ENCODE measurements around the gene ZFYVE9. TPM values are rescaled to one million over a fixed set of nuclear protein-coding genes. Genes with fewer than 3 reads are reported as not detected.
"Not testable (repeated sequence)": the region's sequence is repeated elsewhere in the genome, so short reads cannot be mapped to it uniquely, and the experiment has no call there.

The ZFYVE9 gene
- total and polyA plus RNA-seq, 2 of the 4 experiments (the other 2 are of a cell fraction): 8.3 to 28.7 TPM

DNA sequence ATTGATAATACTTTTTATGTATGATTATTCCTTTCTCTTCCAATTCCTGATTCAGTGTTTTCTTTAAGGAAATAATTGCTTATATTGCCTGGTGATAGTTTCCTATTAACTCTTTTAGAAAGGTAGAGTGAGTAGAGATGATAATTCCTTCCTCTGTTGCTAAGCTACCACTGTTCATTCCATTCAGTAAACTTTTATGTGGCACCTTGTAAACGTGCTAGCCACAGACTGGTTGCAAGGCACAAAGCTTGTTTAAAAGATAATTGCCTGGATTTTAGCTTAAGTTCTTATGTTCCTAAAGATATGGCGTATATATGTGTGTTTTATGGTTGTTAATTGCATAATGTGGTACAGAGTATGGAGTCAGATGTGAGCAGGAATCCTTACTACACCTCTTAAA lies 3.2 kb downstream of the ZFYVE9 start:
- no CpG with 5 or more reads among the region's 2 CpGs for WGBS, 2 experiments (ENCODE audit: extremely low coverage in 2 of 2, insufficient read length in 1 of 2)
- no peak overlapping the region for H3K9ac ChIP-seq (ENCODE audit: low read depth, low read length)
- no peaks in the 10 kb centered on the region for H3K27me3 ChIP-seq (ENCODE audit: control insufficient read depth, insufficient read depth, low read length)
- H3K14ac ChIP-seq (replicated peaks; ENCODE audit: low read depth, low read length): no peak overlapping the region
- H3K4me1 ChIP-seq (ENCODE audit: control insufficient read depth, insufficient read depth, low read length): peaks cover 2% of the 10 kb centered on the region
- DNase-seq (no peak), ATAC-seq (ENCODE audit: low read depth) (no peak)
- H2AK9ac ChIP-seq (replicated peaks; ENCODE audit: low read depth, low read length, poor library complexity): no peak overlapping the region
- H2AK5ac ChIP-seq (ENCODE audit: low read depth, low read length): no peak overlapping the region
- no peak overlapping the region for H4K8ac ChIP-seq (ENCODE audit: low read depth in 2 of 2, low read length in 2 of 2)
- H3K23ac ChIP-seq (ENCODE audit: low read depth, low read length): no peak overlapping the region
- intact Hi-C loops (cut with micrococcal nuclease): no loop called here
- no peak overlapping the region for H2BK15ac ChIP-seq (ENCODE audit: low read depth, low read length)
- H4K20me1 ChIP-seq (ENCODE audit: insufficient read depth, low read length): peaks cover 9% of the 10 kb centered on the region
- ChIA-PET POLR2A (ENCODE audit: unreplicated experiment) (no interaction called here), CTCF (no interaction called here)
- no peak overlapping the region for H3K27ac ChIP-seq (ENCODE audit: insufficient read depth, low read length)
- H2AFZ ChIP-seq (replicated peaks; ENCODE audit: low read length, poor library complexity): no peak overlapping the region
- no peak overlapping the region for H3K4me2 ChIP-seq (ENCODE audit: low read depth, low read length)
- no TSS peak for BruUV-seq (replicated peaks)
- in situ Hi-C loops (cut with MboI; ENCODE audit: low sequenced_read_pairs): no loop called here
- H3K56ac ChIP-seq (ENCODE audit: extremely low read depth, insufficient read depth, low read length): no peak overlapping the region
- no peaks in the 10 kb centered on the region for H3K9me3 ChIP-seq (ENCODE audit: control insufficient read depth, insufficient read depth, low read length)
- H3K18ac ChIP-seq (ENCODE audit: low read depth, low read length): no peak overlapping the region
- H2BK5ac ChIP-seq (ENCODE audit: low read depth, low read length, poor library complexity, severe bottlenecking): no peak overlapping the region
- peaks cover 17 to 41% of the 10 kb centered on the region in 2 experiments for H3K79me1 ChIP-seq (ENCODE audit: low read depth in 1 of 2, low read length in 2 of 2)
- no peaks in the 10 kb centered on the region for H3K36me3 ChIP-seq (ENCODE audit: control insufficient read depth, insufficient read depth, low read length)
- H3K4me3 ChIP-seq (ENCODE audit: insufficient read depth, low read depth, low read length): no peak overlapping the region
- 0 out of 2 replicates have a peak, but pooled peaks cover 2% of the 10 kb centered on the region for H3K9me1 ChIP-seq (ENCODE audit: insufficient read depth, low read length)
- TF ChIP-seq NFE2L2 (IDR thresholded peaks at IDR 0.05; ENCODE audit: low read depth, low read length) (no peak), MAZ (IDR thresholded peaks at IDR 0.05; ENCODE audit: borderline replicate concordance, low read depth, low read length) (no peak), POLR2A (IDR thresholded peaks at IDR 0.05; ENCODE audit: low read depth, low read length) (no peak), MAFK (IDR thresholded peaks at IDR 0.05; ENCODE audit: low read depth, low read length) (no peak), CHD1 (IDR thresholded peaks at IDR 0.05; ENCODE audit: low read depth, low read length) (no peak)
- TF ChIP-seq, protein P1, sequence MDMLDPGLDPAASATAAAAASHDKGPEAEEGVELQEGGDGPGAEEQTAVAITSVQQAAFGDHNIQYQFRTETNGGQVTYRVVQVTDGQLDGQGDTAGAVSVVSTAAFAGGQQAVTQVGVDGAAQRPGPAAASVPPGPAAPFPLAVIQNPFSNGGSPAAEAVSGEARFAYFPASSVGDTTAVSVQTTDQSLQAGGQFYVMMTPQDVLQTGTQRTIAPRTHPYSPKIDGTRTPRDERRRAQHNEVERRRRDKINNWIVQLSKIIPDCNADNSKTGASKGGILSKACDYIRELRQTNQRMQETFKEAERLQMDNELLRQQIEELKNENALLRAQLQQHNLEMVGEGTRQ (IDR thresholded peaks at IDR 0.05; ENCODE audit: low read depth, low read length): no peak
- dilution Hi-C loops (cut with HindIII; ENCODE audit: low sequenced_read_pairs, unreplicated experiment): no loop called here
- no peak overlapping the region for H2BK120ac ChIP-seq (ENCODE audit: low read depth, low read length)
- H3K4ac ChIP-seq (ENCODE audit: low read depth, low read length): no peak overlapping the region
- H4K91ac ChIP-seq (ENCODE audit: insufficient read depth, low read depth, low read length): no peak overlapping the region
- no peak overlapping the region for H2BK20ac ChIP-seq (ENCODE audit: low read depth, low read length)
- no peak overlapping the region for H4K5ac ChIP-seq (ENCODE audit: low read depth, low read length)

- H3K9ac ChIP-seq (ENCODE audit: low read depth, low read length); H2BK15ac ChIP-seq (ENCODE audit: low read depth, low read length); H3K27me3 ChIP-seq (ENCODE audit: control insufficient read depth, insufficient read depth, low read length); H3K27ac ChIP-seq (ENCODE audit: insufficient read depth, low read length); intact Hi-C loops (cut with micrococcal nuclease); H2AK9ac ChIP-seq (replicated peaks; ENCODE audit: low read depth, low read length, poor library complexity); H3K36me3 ChIP-seq (ENCODE audit: control insufficient read depth, insufficient read depth, low read length); H2BK5ac ChIP-seq (ENCODE audit: low read depth, low read length, poor library complexity, severe bottlenecking); H2BK20ac ChIP-seq (ENCODE audit: low read depth, low read length); H3K14ac ChIP-seq (replicated peaks; ENCODE audit: low read depth, low read length); ATAC-seq (ENCODE audit: low read depth); H2BK120ac ChIP-seq (ENCODE audit: low read depth, low read length); H3K4me2 ChIP-seq (ENCODE audit: low read depth, low read length); dilution Hi-C loops (cut with HindIII; ENCODE audit: low sequenced_read_pairs, unreplicated experiment); H3K56ac ChIP-seq (ENCODE audit: extremely low read depth, insufficient read depth, low read length); BruUV-seq (replicated peaks); DNase-seq; POLR2A ChIA-PET (ENCODE audit: unreplicated experiment); H3K9me1 ChIP-seq (ENCODE audit: insufficient read depth, low read length); H2AK5ac ChIP-seq (ENCODE audit: low read depth, low read length); H3K23ac ChIP-seq (ENCODE audit: low read depth, low read length); H2AFZ ChIP-seq (replicated peaks; ENCODE audit: low read length, poor library complexity); H4K5ac ChIP-seq (ENCODE audit: low read depth, low read length); H4K8ac ChIP-seq (ENCODE audit: low read depth in 2 of 2, low read length in 2 of 2); H3K4me3 ChIP-seq (ENCODE audit: insufficient read depth, low read depth, low read length); H3K4ac ChIP-seq (ENCODE audit: low read depth, low read length); H4K91ac ChIP-seq (ENCODE audit: insufficient read depth, low read depth, low read length); H3K9me3 ChIP-seq (ENCODE audit: control insufficient read depth, insufficient read depth, low read length); H3K18ac ChIP-seq (ENCODE audit: low read depth, low read length); in situ Hi-C loops (cut with MboI; ENCODE audit: low sequenced_read_pairs); H3K4me1 ChIP-seq (ENCODE audit: control insufficient read depth, insufficient read depth, low read length): not testable (repeated sequence)
- Histone ChIP-seq H3K79me1 (ENCODE audit: low read depth in 1 of 2, low read length in 2 of 2) (peaks cover 35 to 61% of the 10 kb centered on the region in 2 experiments), H4K20me1 (ENCODE audit: insufficient read depth, low read length) (peaks cover 11% of the 10 kb centered on the region)
- WGBS, 2 experiments (ENCODE audit: extremely low coverage in 2 of 2, insufficient read length in 1 of 2): no CpG with 5 or more reads among the region's 11 CpGs
- CTCF ChIA-PET: interaction anchor here (0.8 kb wide), 1 partner anchor 218 kb away, joined by 5 read pairs; no protein-coding TSS in a partner anchor
These were observed 8.6 kb downstream of the ZFYVE9 start for GRCh38 chr1:52150445-52150844.

All from IMR-90 (cell line).